ENCODE results near the gene WDPCP.

DNA sequence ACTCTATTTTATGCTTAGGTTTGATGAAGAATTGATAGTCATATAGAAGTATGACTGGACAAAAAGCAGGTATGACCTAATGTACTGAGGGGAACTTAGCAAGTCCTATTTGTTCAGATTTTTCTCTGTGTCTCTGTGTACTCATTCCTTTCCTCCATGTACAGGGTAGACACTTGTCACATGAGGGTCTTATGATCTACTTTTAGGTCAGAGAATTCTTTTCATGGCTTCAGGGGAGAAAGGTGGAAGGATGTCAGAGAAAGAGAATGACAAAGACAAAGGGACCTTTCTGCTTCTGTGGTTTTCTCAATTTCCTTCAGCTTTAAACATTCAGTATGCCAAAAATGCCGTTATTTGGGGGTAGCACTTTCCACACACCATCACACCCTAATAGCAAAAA, 181.6 kb downstream of the WDPCP start:
- TF ChIP-seq, protein P1, sequence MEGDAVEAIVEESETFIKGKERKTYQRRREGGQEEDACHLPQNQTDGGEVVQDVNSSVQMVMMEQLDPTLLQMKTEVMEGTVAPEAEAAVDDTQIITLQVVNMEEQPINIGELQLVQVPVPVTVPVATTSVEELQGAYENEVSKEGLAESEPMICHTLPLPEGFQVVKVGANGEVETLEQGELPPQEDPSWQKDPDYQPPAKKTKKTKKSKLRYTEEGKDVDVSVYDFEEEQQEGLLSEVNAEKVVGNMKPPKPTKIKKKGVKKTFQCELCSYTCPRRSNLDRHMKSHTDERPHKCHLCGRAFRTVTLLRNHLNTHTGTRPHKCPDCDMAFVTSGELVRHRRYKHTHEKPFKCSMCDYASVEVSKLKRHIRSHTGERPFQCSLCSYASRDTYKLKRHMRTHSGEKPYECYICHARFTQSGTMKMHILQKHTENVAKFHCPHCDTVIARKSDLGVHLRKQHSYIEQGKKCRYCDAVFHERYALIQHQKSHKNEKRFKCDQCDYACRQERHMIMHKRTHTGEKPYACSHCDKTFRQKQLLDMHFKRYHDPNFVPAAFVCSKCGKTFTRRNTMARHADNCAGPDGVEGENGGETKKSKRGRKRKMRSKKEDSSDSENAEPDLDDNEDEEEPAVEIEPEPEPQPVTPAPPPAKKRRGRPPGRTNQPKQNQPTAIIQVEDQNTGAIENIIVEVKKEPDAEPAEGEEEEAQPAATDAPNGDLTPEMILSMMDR (conservative IDR thresholded peaks at IDR 0.05 in 1 of 2, IDR thresholded peaks at IDR 0.05 in 1 of 2; ENCODE audit: extremely low read depth in 1 of 2, insufficient read depth in 1 of 2, low read depth in 1 of 2, low read length in 2 of 2), result no peak
- TF ChIP-seq EZH2 (IDR thresholded peaks at IDR 0.05; ENCODE audit: borderline replicate concordance, low read length), result no peak

All from mammary epithelial cell (primary cell).